GM21526 (cell line): ENCODE results near the gene TM7SF2.

Experiments used
- ATAC-seq: cut with Tn5 transposase; IDR thresholded peaks from one replicate; pipeline ENCODE4 v1.9.1; 2021; ENCODE audit warnings: moderate library complexity; ENCODE audit not compliant: unreplicated experiment, low FRiP score

TM7SF2 gene

DNA sequence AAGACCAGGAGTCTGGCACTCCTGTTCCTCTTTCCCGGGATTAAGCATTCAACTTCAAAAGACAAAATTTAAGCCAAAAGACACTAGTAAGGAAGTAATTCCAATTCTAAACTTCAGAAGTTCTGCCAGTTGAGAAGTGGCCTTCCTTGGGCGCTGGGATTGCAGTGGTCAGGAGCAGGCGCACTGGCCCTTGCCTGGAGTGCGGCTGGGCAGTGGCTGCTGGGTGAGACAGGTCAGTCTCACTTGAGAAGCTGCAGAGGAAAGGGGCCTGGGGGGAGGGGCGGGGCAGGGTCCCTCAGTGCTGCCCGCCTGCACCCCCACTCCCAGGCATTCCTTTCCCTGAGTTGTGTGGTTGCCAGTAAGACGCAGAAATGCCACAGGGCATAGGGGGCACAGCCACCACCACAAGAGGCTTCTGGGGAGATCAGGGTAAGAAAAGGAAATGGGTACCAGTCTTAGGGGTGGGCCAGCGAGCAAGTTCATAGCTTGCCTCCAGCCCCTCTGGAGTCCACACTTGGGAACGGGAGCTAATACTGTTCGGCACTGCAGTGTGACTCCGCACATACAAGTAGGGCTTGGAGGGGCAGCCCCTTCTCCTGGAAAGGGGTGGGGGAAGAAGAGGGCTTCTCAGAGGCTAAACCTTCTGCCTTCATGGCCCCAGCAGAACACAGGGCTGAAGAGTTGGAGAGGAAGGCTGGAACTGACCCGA lies 16.0 kb downstream of the TM7SF2 start:
- ATAC-seq = no peak

DNA sequence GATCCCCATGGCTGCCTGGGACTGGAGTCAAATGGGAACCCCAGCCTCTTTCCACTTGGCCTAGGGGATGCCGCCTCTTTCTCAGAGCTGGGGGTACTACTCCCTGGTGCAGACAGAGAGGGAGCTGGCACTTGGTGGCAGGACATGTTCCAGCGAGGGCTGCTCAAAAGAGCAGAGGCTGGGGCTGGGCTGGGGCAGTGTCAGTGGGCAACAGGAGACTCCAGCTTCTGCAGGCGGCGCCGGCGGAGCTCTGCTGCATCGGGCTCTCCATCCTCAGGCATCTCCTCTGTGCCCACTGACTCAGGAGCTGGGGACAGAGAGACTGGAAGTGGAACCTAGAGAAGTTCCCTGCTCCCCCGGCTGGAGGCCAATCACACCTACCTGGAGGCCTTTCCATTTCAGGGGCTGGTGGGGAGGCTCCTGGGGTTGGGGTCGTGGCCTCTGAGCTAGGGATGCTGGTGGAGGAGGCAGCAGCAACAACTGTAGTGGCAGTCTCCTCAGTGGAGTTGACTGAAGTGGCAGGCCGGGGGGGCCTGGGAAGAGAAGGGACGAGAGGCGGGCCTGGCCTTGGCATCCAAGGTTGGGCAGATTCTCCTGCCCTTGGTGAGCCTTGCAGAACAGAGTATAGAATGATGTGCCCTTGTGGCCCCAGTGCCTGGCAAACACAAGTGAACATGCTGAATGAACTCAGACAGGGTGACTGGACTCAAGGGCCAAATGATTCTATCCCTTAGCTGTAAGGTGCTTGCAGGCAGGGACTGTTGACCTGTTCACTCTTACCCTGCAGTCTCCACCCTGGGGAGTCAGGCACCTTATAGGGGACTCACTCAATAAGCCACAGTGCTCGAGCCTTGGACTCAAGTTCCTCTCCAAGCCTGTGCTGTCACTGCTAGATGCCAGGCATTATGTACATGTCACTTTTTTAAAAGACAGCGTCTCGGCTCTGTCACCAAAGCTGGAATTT lies 16.8 kb downstream of the TM7SF2 start:
- no peak for ATAC-seq

- no peak for ATAC-seq
Observed at GRCh38 chr11:65129649-65130441, 18.2 kb downstream of the TM7SF2 start.

DNA sequence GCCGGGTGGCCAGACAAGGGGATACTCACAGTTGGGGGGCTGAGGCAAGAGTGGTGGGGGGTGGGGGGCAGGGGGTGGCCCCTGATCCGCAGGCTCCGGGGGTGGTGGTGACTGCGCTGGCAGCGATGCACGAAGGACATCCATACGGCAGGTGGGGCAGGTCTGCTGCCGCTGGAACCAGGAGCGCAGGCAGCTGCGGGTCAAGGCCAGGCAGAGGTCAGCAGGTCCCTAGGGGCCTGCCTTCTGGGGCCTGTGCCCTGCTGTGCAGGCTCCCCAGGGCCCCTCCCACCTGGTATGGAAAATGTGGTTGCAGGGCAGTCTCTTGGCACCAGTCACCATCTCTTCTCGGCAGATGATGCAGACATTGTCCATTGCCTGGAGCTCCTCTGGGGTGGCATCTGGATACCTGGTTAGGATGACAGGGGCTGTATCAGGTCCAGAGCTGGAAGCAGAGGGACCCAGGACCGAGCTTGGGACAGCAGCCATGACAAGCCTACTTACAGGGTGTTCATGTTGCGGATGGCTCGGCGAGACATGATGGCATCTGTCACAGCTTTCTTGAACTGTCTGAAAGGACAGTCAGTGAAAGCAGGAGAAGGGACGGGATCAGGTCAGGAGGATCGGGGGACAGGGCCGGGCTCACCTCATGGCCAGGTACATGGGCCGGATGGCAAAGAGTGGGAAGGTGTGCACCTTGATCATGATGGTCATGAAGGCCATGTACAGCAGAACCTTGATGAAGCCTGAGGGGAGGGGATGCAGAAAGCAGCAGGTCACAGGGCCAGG lies 19.2 kb downstream of the TM7SF2 start:
- no peak for ATAC-seq

- no peak for ATAC-seq
Observed at GRCh38 chr11:65131417-65131776, 19.7 kb downstream of the TM7SF2 start.

DNA sequence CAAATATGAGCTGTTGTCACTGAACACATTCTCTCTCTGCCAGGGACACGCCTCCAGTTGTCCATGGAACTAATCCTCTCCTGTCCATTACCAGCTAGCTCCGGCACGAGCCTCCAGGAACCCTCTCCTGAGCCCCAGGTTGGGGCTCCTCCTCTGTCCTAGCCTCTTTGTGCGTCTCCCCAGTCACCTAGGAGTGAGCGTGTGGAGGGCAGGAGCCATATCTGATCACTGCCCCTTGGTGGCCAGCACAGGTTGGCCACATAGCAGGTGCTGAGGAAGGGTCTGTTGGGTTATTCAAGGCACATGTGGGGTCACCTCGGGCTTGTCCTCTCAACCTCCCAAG lies 20.2 kb downstream of the TM7SF2 start:
- ATAC-seq = no peak

- no peak for ATAC-seq
Observed at GRCh38 chr11:65132238-65132987, 20.7 kb downstream of the TM7SF2 start.

DNA sequence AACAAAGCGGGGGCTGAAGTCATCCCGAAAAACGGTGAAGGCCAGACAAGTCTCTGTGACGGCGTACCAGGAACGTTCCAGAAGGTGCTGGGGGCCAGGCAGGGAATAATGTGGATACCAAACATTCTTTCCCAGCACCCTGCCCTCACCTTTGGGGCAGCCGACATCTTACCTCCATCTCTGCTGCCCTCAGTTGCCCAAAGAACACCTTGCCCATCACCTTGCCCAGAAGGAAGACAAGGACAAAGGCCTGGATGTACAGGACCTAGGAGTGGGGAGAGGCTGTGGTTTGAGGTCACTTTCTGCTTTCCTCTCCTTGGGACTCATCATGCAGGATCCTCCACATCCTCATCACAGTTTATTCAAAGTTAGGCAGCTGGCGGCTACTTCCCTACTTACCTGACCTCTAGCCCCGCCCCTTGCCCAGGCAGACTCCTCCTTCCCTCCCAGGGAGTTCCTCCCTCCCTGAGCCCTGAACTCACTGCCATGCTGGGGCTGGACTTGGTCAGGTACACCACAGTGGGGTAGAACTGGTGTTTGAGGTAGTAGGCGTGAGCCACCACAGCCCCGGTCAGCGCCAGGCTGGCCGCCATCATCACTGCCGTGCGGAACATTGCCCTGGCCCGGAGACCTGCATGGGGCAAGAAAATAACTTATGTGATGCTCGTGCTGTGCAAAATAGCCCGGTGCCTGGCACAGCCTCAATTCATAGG lies 21.5 kb downstream of the TM7SF2 start:
- ATAC-seq = no peak

GRCh38 chr11:65133724-65134123 lies 22.1 kb downstream of the TM7SF2 start:
- no peak for ATAC-seq

DNA sequence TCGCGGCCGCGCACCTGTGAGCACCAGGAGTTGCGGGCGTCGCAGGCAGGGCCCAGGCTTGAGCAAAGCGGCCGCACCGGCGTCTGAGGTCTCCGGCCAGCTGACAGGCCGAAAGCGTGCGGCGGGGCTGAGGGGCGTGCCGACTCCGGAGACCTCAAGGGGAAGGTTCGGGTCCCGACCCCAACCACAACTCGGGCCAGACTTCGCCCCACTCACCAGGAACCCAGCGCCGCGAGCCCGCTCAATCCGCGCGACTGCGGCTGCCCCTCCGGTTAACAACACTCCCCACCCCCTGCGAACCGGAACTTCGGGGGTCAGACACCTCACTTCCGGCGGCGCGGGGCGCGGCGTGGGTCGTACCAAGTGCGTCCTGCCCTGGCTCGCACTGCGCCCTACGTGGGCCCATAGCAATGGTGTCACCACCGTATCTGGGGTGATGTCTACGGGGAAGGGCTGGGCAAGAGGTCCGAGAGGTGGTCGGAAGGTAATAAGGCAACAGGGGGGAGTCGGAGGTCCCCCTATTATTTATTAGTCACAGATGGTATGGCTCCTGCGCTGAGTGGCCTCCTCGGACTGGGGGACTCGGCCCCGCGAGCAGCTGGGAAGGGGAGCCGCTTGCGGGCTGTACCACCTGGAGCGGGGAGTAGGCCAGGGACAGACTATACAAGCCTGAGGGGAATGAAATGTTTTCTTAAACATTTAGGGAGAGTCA lies 22.7 kb downstream of the TM7SF2 start, which contains the start of gene SYVN1:
TSS of gene SYVN1 (minus strand) at position 280 of the 712 bp plus-strand sequence. CDS start 918 bp downstream, outside the sequence.
- peak; percentile 46 for ATAC-seq

DNA sequence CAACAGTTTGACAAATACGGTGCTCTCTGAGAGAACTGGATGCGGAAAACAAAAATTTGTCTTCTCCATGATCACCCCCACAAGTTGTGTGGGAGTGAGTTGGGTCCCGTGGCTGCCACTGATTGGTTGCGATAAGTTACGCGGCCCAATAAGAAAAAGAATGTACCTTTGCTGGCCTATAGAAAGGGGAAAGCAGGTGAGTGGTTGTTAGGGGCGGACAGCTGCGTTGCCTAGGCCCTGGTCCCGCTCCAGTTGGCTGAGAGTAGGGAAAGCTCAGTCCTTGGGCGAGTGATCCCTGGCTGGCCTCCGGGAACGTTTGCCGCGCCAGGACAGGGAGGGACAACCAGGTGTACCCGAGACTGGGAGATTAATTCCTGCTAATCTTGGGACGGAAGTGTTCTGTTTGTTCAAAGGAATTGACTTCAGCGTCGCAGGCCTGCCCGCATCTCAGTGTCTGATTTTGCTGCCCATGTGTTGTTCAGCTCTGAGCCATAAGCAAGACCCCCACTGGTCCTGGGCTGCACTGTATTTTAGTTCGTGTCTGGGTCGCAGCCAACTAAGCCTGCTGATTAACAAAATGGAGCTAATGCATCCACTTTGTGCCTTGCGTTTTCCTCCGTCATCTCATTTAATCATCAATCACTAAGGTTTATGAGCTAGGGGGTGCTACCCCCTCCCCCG lies 23.4 kb downstream of the TM7SF2 start:
- ATAC-seq = peak; percentile 49

GRCh38 chr11:65135633-65136145 lies 24.0 kb downstream of the TM7SF2 start:
- ATAC-seq = no peak

- ATAC-seq = no peak
Observed at GRCh38 chr11:65136515-65137096, 24.9 kb downstream of the TM7SF2 start.

GRCh38 chr11:65141896-65142494 lies 30.3 kb downstream of the TM7SF2 start:
- no peak for ATAC-seq

- ATAC-seq = no peak
Observed at GRCh38 chr11:65147352-65148075, 35.8 kb downstream of the TM7SF2 start.

DNA sequence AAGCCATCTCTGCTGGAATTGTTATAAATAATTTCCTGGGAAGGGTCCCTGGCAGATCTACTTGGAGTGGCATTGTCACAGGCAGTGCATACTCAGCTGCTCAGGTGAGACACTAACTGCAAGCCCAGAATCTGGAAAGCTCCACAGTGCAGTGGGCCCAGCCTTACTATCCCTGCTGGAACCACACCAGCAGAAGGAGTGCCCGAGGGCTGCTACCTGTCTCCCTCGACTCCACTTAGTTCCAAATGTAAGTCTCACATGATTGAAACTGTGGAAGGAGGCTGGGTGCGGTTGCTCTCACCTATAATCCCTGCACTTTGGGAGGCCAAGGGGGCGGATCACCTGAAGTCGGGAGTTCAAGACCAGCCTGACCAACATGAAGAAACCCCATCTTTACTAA lies 37.0 kb downstream of the TM7SF2 start:
- no peak for ATAC-seq
